Ovary (tissue), 3 donors: ENCODE data around the gene DCPS.

Source experiments
- POLR2A ChIP-seq: fragments of 450-650 bp; IDR thresholded peaks from one replicate; pipeline ENCODE4 v1.6.1; 2017; ENCODE audit warnings: antibody characterized with exemption, mild to moderate bottlenecking, moderate library complexity
- TF ChIP-seq, protein P1 (sequence below), 3 donors: fragments of 450-650 bp in 2 of 3; fragments of 200-600 bp in 1 of 3; IDR thresholded peaks; one replicate each; pipeline versions ENCODE4 v1.5.1 to v1.8.0; 2016 to 2022; ENCODE audit warnings: antibody characterized with exemption in 3 of 3, mild to moderate bottlenecking in 1 of 3
- donor health status: DM: no; HTN: no; CAD: no.

DNA sequence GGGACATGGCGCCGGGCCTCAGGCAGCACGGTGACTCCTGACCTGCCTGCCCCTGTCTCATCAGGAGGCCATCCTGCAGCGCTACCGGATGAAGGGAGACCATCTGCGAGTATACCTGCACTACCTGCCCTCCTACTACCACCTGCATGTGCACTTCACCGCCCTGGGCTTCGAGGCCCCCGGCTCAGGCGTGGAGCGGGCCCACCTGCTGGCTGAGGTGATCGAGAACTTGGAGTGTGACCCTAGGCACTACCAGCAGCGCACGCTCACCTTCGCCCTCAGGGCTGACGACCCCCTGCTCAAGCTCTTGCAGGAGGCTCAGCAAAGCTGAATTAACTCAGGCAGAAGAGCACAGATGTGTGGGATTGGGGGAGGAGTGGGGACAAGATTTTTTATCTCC, 41.4 kb downstream of the DCPS start:
- no peak for TF ChIP-seq POLR2A
- TF ChIP-seq, protein P1, sequence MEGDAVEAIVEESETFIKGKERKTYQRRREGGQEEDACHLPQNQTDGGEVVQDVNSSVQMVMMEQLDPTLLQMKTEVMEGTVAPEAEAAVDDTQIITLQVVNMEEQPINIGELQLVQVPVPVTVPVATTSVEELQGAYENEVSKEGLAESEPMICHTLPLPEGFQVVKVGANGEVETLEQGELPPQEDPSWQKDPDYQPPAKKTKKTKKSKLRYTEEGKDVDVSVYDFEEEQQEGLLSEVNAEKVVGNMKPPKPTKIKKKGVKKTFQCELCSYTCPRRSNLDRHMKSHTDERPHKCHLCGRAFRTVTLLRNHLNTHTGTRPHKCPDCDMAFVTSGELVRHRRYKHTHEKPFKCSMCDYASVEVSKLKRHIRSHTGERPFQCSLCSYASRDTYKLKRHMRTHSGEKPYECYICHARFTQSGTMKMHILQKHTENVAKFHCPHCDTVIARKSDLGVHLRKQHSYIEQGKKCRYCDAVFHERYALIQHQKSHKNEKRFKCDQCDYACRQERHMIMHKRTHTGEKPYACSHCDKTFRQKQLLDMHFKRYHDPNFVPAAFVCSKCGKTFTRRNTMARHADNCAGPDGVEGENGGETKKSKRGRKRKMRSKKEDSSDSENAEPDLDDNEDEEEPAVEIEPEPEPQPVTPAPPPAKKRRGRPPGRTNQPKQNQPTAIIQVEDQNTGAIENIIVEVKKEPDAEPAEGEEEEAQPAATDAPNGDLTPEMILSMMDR (IDR thresholded peaks at IDR 0.05) = no peak
